Effector memory CD4-positive, alpha-beta T cell (primary cell): ENCODE results near the gene CUL9.

Experiments used
- DNase-seq, 3 donors: peaks; one replicate each; pipeline ENCODE4 v3.0.0-alpha.2; 2020
- H3K27ac ChIP-seq: 2 replicates; pipeline ENCODE4 v1.7.0; 2013; ENCODE audit warnings: mild to moderate bottlenecking, low read length, moderate library complexity; ENCODE audit not compliant: insufficient read depth, poor library complexity, severe bottlenecking
- H3K27me3 ChIP-seq: replicated peaks from 2 replicates; pipeline ENCODE4 v1.7.0; 2013; ENCODE audit warnings: mild to moderate bottlenecking, low read length; ENCODE audit not compliant: insufficient read depth, control insufficient read depth, poor library complexity, severe bottlenecking
- H3K36me3 ChIP-seq: 2 replicates; pipeline ENCODE4 v1.7.0; 2013; ENCODE audit warnings: mild to moderate bottlenecking, low read length, moderate library complexity; ENCODE audit not compliant: control insufficient read depth, insufficient read depth
- H3K4me1 ChIP-seq: 2 replicates; pipeline ENCODE4 v1.7.0; 2013; ENCODE audit warnings: low read length, mild to moderate bottlenecking; ENCODE audit not compliant: control insufficient read depth, insufficient read depth, poor library complexity, severe bottlenecking
- H3K4me3 ChIP-seq: 2 replicates; pipeline ENCODE4 v1.7.0; 2013; ENCODE audit warnings: low read length, low read depth, mild to moderate bottlenecking; ENCODE audit not compliant: insufficient read depth, poor library complexity, severe bottlenecking
- H3K9me3 ChIP-seq: 2 replicates; pipeline ENCODE4 v1.7.0; 2013; ENCODE audit warnings: mild to moderate bottlenecking, low read length, moderate library complexity; ENCODE audit not compliant: control insufficient read depth

CUL9 gene

GRCh38 chr6:43226192-43226851 is 44.3 kb downstream of the CUL9 start:
- Histone ChIP-seq H3K4me1 (peaks cover 33% of the 10 kb centered on the region), H3K4me3 (no peak overlapping the region), H3K27me3 (no peaks in the 10 kb centered on the region), H3K27ac (peak overlapping the region; percentile 97), H3K36me3 (peaks cover 4% of the 10 kb centered on the region), H3K9me3 (no peaks in the 10 kb centered on the region)
- DNase-seq = no peak

- Histone ChIP-seq H3K4me3 (peak within 1 kb of the TSS; percentile 66), H3K27ac (peak within 1 kb of the TSS; percentile 76), H3K9me3 (no peaks in the 10 kb centered on the region), H3K36me3 (no peaks in the 10 kb centered on the region), H3K4me1 (peaks cover 27% of the 10 kb centered on the region), H3K27me3 (no peaks in the 10 kb centered on the region)
- peak; percentile 50 to 65 (median 60) for DNase-seq
Measured at GRCh38 chr6:43228951-43229802, 47.2 kb downstream of the CUL9 start, which contains the start of gene DNPH1. Gene DNPH1, minus strand, starts transcription at chr6:43229481. Its CDS starts 25 bp downstream, at chr6:43229456.

DNA sequence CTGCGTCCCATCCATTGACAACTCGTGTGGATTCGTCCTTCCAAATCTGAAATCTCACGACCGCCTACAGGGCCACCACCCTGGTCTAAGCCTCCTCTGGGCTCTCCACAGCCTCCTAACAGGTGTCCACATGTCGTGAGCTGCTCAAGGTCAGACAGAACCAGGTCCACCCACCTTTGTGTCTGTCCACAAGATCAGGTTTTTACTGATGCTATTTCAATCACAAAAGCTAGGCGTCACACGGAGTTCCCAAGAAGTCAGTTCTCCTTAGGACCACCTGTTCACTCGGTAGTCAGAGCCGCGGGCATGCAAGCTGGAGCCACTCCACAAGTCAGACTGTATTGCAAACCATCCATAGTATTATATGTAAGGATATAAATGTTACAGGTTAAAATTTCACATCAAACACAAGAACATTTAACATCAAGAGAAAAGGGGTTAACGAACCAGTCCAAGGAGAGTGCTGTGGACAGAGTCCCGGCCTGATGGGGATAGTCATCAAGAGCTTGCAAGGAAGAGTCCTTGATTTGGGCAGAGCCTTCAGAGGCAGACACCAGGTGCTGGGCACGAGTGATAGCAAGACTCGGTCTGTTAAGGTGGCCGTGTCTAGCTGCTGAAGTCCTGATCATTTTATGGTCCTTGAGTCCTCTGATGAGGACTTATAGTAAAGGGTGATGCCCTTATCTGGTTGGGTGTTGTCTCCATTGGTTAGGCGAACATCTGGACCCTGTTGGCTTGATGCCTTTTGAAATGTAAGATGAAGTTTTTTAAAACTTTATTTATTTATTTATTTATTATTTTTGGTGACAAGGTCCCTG is 48.0 kb downstream of the CUL9 start:
- Histone ChIP-seq H3K4me1 (peaks cover 20% of the 10 kb centered on the region), H3K36me3 (no peaks in the 10 kb centered on the region), H3K27ac (peak overlapping the region; percentile 76), H3K27me3 (no peaks in the 10 kb centered on the region), H3K9me3 (no peaks in the 10 kb centered on the region), H3K4me3 (peak overlapping the region; percentile 66)
- DNase-seq = no peak

DNA sequence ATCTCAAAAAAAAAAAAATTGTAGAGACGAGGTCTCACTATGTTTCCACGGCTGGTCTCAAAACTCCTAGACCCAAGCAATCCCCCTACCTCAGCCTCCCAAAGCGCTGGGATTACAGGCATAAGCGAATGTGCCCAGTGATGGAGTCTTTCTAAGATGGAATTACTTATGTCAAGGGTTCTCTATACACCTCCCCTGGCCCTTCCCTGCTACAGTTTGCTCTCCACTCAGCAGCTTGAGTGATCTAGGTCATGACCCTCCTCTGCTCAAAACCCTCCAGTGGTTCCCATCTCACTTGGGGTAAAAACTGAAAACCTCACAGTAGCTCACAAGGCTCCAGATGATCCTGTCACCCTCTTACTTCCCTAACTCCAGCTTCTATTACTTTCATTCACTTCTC is 49.1 kb downstream of the CUL9 start:
- no peak for DNase-seq
- Histone ChIP-seq H3K4me3 (no peak overlapping the region), H3K4me1 (peaks cover 10% of the 10 kb centered on the region), H3K36me3 (no peaks in the 10 kb centered on the region), H3K9me3 (no peaks in the 10 kb centered on the region), H3K27me3 (no peaks in the 10 kb centered on the region), H3K27ac (no peak overlapping the region)

DNA sequence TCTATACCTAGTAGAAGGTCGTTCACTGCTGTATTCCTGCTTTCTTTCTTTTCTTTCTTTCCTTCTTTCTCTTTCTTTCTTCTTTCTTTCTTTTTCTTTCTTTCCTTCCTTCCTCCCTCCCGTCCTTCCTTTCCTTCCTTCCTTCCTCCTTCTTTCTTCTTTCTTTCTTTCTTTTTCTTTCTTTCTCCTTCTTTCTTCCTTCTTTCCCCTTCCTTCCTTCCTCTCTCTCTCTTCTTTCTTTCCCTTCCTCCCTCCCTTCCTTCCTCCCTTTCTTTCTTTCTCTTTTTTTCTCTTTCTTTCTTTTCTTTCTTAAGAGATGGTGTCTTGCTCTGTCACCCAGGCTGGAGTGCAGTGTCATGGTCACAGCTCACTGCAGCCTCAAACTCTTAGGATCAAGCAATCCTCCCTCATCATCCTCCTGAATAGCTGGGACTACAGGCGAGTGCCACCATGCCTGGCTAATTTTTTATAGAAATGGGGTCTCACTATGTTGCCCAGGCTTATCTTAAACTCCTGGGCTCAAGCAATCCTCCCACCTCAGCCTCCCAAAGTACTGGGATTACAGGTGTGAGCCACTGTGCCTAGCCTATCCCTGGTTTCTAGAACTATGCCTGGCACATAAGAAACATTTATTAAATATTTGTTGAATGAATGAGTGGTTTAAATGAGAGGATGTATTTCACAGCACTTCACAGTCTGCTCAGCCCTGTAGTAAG is 49.9 kb downstream of the CUL9 start:
- H3K4me3 ChIP-seq = no peak overlapping the region
- no peaks in the 10 kb centered on the region for H3K9me3 ChIP-seq
- no peak for DNase-seq
- H3K27ac ChIP-seq = no peak overlapping the region
- peaks cover 7% of the 10 kb centered on the region for H3K4me1 ChIP-seq
- no peaks in the 10 kb centered on the region for H3K27me3 ChIP-seq
- no peaks in the 10 kb centered on the region for H3K36me3 ChIP-seq

DNA sequence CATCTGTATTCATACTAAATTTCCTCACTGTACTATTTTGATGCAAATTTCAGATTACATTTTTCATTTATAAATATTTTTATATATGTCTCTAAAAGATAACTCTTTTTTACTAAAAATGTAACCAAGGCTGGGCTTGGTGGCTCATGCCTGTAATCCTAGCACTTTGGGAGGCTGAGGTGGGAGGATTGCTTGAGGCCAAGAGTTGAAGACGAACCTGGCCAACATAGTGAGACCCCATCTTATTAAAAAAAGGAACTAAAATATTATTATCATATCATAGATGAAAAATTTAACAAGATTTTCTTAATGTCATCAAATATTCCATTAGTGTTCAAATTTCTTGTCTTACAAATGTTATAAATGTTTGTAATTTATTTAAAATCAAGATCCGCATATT is 53.8 kb downstream of the CUL9 start:
- no peaks in the 10 kb centered on the region for H3K27me3 ChIP-seq
- no peak overlapping the region for H3K27ac ChIP-seq
- no peaks in the 10 kb centered on the region for H3K9me3 ChIP-seq
- no peak for DNase-seq
- no peaks in the 10 kb centered on the region for H3K36me3 ChIP-seq
- no peaks in the 10 kb centered on the region for H3K4me1 ChIP-seq
- H3K4me3 ChIP-seq = no peak overlapping the region

- Histone ChIP-seq H3K27ac (no peak overlapping the region), H3K4me3 (no peak overlapping the region), H3K36me3 (no peaks in the 10 kb centered on the region), H3K4me1 (no peaks in the 10 kb centered on the region), H3K27me3 (peaks cover 11% of the 10 kb centered on the region), H3K9me3 (no peaks in the 10 kb centered on the region)
- no peak for DNase-seq
Measured at GRCh38 chr6:43239054-43239453, 57.1 kb downstream of the CUL9 start.

DNA sequence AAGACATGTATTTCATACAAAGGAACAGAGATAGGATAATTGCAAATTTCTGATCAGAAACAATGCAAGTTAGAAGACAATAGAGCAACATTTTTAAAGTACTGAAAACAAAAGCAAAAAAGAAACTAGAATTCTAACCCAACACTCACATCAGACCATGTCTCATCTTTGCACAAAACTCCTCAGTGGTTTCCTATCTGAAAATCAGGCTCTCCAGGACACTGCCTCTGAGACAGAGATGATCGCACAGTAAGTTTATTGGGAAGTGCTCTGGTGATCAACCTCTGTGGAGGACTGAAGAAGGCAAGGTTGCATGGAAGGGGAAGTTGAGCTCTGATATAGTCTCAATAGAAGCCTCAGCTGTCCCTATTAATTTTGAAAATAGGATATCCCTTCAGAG is 59.0 kb downstream of the CUL9 start:
- no peaks in the 10 kb centered on the region for H3K4me1 ChIP-seq
- no peak for DNase-seq
- no peak overlapping the region for H3K4me3 ChIP-seq
- H3K27me3 ChIP-seq = peaks cover 20% of the 10 kb centered on the region
- no peak overlapping the region for H3K27ac ChIP-seq
- no peaks in the 10 kb centered on the region for H3K36me3 ChIP-seq
- no peaks in the 10 kb centered on the region for H3K9me3 ChIP-seq

- no peak for DNase-seq
- no peaks in the 10 kb centered on the region for H3K36me3 ChIP-seq
- peaks cover 20% of the 10 kb centered on the region for H3K27me3 ChIP-seq
- H3K27ac ChIP-seq = no peak overlapping the region
- H3K4me3 ChIP-seq = no peak overlapping the region
- no peaks in the 10 kb centered on the region for H3K4me1 ChIP-seq
- H3K9me3 ChIP-seq = no peaks in the 10 kb centered on the region
Measured at GRCh38 chr6:43241446-43241845, 59.5 kb downstream of the CUL9 start.
